WTC11 (cell line): ENCODE data around the gene KIF2A. TPM values are rescaled to one million over a fixed set of nuclear protein-coding genes. Genes with fewer than 3 reads are reported as not detected.

Experiments used
- ATAC-seq: fragments of 200-7000 bp; cut with Tn5 transposase; 2 replicates; pipeline ENCODE4 v1.10.0; 2021; ENCODE audit warnings: mild to moderate bottlenecking, moderate library complexity
- CTCF ChIA-PET: fragments of 300-600 bp; sonication (Branson Sonifier 250); formaldehyde crosslinking; loops from one replicate; lab custom pipeline; 2021; ENCODE audit warnings: antibody characterized with exemption; lab: Charles Lee
- POLR2A ChIA-PET: fragments of 350-600 bp; sonication (Branson Sonifier 250); formaldehyde crosslinking; loops from one replicate; lab custom pipeline; 2021; ENCODE audit warnings: antibody characterized with exemption; lab: Charles Lee
- DNase-seq: peaks from one replicate; pipeline ENCODE4 v3.0.0; 2021; ENCODE audit warnings: low spot score
- H3K27ac Mint-ChIP-seq: 2 replicates; pipeline ENCODE4 v1.8.0; 2021; ENCODE audit warnings: mixed read lengths
- H3K27me3 Mint-ChIP-seq: 2 replicates; pipeline ENCODE4 v1.8.0; 2021; ENCODE audit warnings: low read depth, mild to moderate bottlenecking, moderate library complexity, mixed read lengths
- H3K36me3 Mint-ChIP-seq: 2 replicates; pipeline ENCODE4 v1.8.0; 2021; ENCODE audit warnings: mixed read lengths
- H3K4me1 Mint-ChIP-seq: 2 replicates; pipeline ENCODE4 v1.8.0; 2022; ENCODE audit warnings: mixed read lengths
- H3K4me3 Mint-ChIP-seq: 2 replicates; pipeline ENCODE4 v1.8.0; 2021; ENCODE audit warnings: mild to moderate bottlenecking, moderate library complexity, mixed read lengths
- H3K9me3 Mint-ChIP-seq: 2 replicates; pipeline ENCODE4 v1.8.0; 2021; ENCODE audit warnings: mixed read lengths
- AFF4 ChIP-seq: sonication (generic); formaldehyde crosslinking; IDR thresholded peaks from 2 replicates; pipeline ENCODE4 v1.8.1; 2023; ENCODE audit warnings: mild to moderate bottlenecking, missing genetic modification reagents, borderline replicate concordance
- CREM ChIP-seq: sonication (generic); formaldehyde crosslinking; IDR thresholded peaks from 2 replicates; pipeline ENCODE4 v1.8.1; 2022; ENCODE audit warnings: mild to moderate bottlenecking, missing genetic modification reagents, moderate library complexity
- E2F1 ChIP-seq: sonication (generic); formaldehyde crosslinking; IDR thresholded peaks from 2 replicates; pipeline ENCODE4 v1.8.0; 2022; ENCODE audit warnings: mild to moderate bottlenecking, missing genetic modification reagents
- ERG ChIP-seq: fragments of 250-450 bp; sonication (Bioruptor Pico); IDR thresholded peaks from 2 replicates; pipeline ENCODE4 v1.8.0; 2021; ENCODE audit warnings: mild to moderate bottlenecking
- HMGA2 ChIP-seq: fragments of 250-450 bp; sonication (Bioruptor Pico); IDR thresholded peaks from 2 replicates; pipeline ENCODE4 v1.4.0; 2021; ENCODE audit warnings: mild to moderate bottlenecking, moderate library complexity
- JAZF1 ChIP-seq: fragments of 250-450 bp; sonication (Bioruptor Pico); IDR thresholded peaks from 2 replicates; pipeline ENCODE4 v1.9.0; 2021; ENCODE audit warnings: moderate library complexity, mild to moderate bottlenecking, inconsistent platforms
- KAT7 ChIP-seq: sonication (generic); formaldehyde crosslinking; IDR thresholded peaks from 2 replicates; pipeline ENCODE4 v1.8.1; 2023; ENCODE audit warnings: missing genetic modification reagents, mild to moderate bottlenecking, borderline replicate concordance
- NFATC4 ChIP-seq: fragments of 250-450 bp; sonication (Bioruptor Pico); IDR thresholded peaks from 2 replicates; pipeline ENCODE4 v1.9.0; 2021; ENCODE audit warnings: mild to moderate bottlenecking
- NR1H2 ChIP-seq: sonication (generic); formaldehyde crosslinking; IDR thresholded peaks from 2 replicates; pipeline ENCODE4 v1.9.0; 2021; ENCODE audit warnings: mild to moderate bottlenecking, moderate library complexity, missing genetic modification reagents
- NR3C1 ChIP-seq: sonication (generic); formaldehyde crosslinking; conservative IDR thresholded peaks from 2 replicates; pipeline ENCODE4 v1.8.1; 2023; ENCODE audit warnings: low read depth, mild to moderate bottlenecking, missing genetic modification reagents
- OVOL2 ChIP-seq: fragments of 250-450 bp; sonication (Bioruptor Pico); IDR thresholded peaks from 2 replicates; pipeline ENCODE4 v1.9.0; 2021; ENCODE audit warnings: mild to moderate bottlenecking, borderline replicate concordance
- SMAD3 ChIP-seq: sonication (generic); formaldehyde crosslinking; IDR thresholded peaks from 2 replicates; pipeline ENCODE4 v1.8.0; 2022; ENCODE audit warnings: missing genetic modification reagents, mild to moderate bottlenecking, borderline replicate concordance
- STAT6 ChIP-seq: sonication (generic); formaldehyde crosslinking; conservative IDR thresholded peaks from 2 replicates; pipeline ENCODE4 v1.8.1; 2023; ENCODE audit warnings: mild to moderate bottlenecking, low read depth, missing genetic modification reagents, moderate library complexity
- USF1 ChIP-seq: sonication (generic); formaldehyde crosslinking; IDR thresholded peaks from 2 replicates; pipeline ENCODE4 v1.8.0; 2022; ENCODE audit warnings: mild to moderate bottlenecking, missing genetic modification reagents
- ZNF121 ChIP-seq: sonication (generic); formaldehyde crosslinking; IDR thresholded peaks from 2 replicates; pipeline ENCODE4 v1.8.0; 2023; ENCODE audit warnings: missing genetic modification reagents
- ZNF138 ChIP-seq: sonication (generic); formaldehyde crosslinking; conservative IDR thresholded peaks from 2 replicates; pipeline ENCODE4 v1.8.1; 2022; ENCODE audit warnings: mild to moderate bottlenecking, moderate library complexity, missing genetic modification reagents
- ZNF281 ChIP-seq: sonication (generic); formaldehyde crosslinking; IDR thresholded peaks from 2 replicates; pipeline ENCODE4 v1.8.0; 2023; ENCODE audit warnings: mild to moderate bottlenecking, missing genetic modification reagents
- total RNA-seq: library from RNA; stranded (reverse); gene quantifications from 3 replicates; pipeline ENCODE4 v1.2.3, GENCODE V29; 2021

Gene KIF2A
- total RNA-seq, 1 experiment from 2014 or later: 77.8 TPM

GRCh38 chr5:62282064-62282463, 23.9 kb upstream of the KIF2A start:
- POLR2A ChIA-PET: no interaction called here
- DNase-seq: no peak
- Mint-ChIP-seq H3K27me3 (no peaks in the 10 kb centered on the region), H3K4me1 (no peaks in the 10 kb centered on the region), H3K4me3 (no peak overlapping the region), H3K9me3 (peaks cover 30% of the 10 kb centered on the region), H3K36me3 (peaks cover 9% of the 10 kb centered on the region), H3K27ac (no peak overlapping the region)
- TF ChIP-seq KAT7 (CRISPR knock-in tag) (no peak), HMGA2 (CRISPR knock-in tag) (no peak), ZNF121 (CRISPR knock-in tag) (no peak), JAZF1 (no peak), ZNF138 (CRISPR knock-in tag) (no peak)
- no peak for ATAC-seq
- CTCF ChIA-PET: no interaction called here

- peaks cover under 1% of the 10 kb centered on the region; the same call in 1 of the 2 replicates for H3K4me1 Mint-ChIP-seq
- ChIA-PET POLR2A (no interaction called here), CTCF (no interaction called here)
- H3K9me3 Mint-ChIP-seq: peaks cover 30% of the 10 kb centered on the region
- DNase-seq (no peak), ATAC-seq (no peak)
- H3K4me3 Mint-ChIP-seq: no peak overlapping the region
- TF ChIP-seq USF1 (CRISPR knock-in tag): no peak
- no peak for TF ChIP-seq HMGA2 (CRISPR knock-in tag)
- no peak for TF ChIP-seq AFF4 (CRISPR knock-in tag)
- TF ChIP-seq NR3C1 (CRISPR knock-in tag): no peak
- TF ChIP-seq NR1H2 (CRISPR knock-in tag): no peak
- TF ChIP-seq OVOL2: no peak
- no peak for TF ChIP-seq CREM
- H3K27ac Mint-ChIP-seq: no peak overlapping the region
- H3K27me3 Mint-ChIP-seq: no peaks in the 10 kb centered on the region; the same call in 1 of the 2 replicates
- H3K36me3 Mint-ChIP-seq: peaks cover 9% of the 10 kb centered on the region
These were observed 23.0 kb upstream of the KIF2A start for GRCh38 chr5:62283005-62283404.

- H3K4me3 Mint-ChIP-seq: no peak overlapping the region
- H3K36me3 Mint-ChIP-seq: peaks cover 9% of the 10 kb centered on the region
- peaks cover 2% of the 10 kb centered on the region; the same call in 1 of the 2 replicates for H3K4me1 Mint-ChIP-seq
- POLR2A ChIA-PET: no interaction called here
- CTCF ChIA-PET: no interaction called here
- TF ChIP-seq ERG: no peak
- no peak for TF ChIP-seq STAT6 (CRISPR knock-in tag)
- TF ChIP-seq SMAD3: no peak
- no peak for TF ChIP-seq E2F1 (CRISPR knock-in tag)
- TF ChIP-seq ZNF281 (CRISPR knock-in tag): no peak
- no peak for TF ChIP-seq NR3C1 (CRISPR knock-in tag)
- TF ChIP-seq KAT7 (CRISPR knock-in tag): no peak
- TF ChIP-seq NFATC4: no peak
- H3K9me3 Mint-ChIP-seq: peaks cover 30% of the 10 kb centered on the region
- no peak for DNase-seq
- no peak for ATAC-seq
- no peak overlapping the region for H3K27ac Mint-ChIP-seq
- H3K27me3 Mint-ChIP-seq: no peaks in the 10 kb centered on the region; the same call in 1 of the 2 replicates
These were observed 22.1 kb upstream of the KIF2A start for GRCh38 chr5:62283861-62284260.
